H1 (cell line): ENCODE data around the gene BABAM2. TPM values are rescaled to one million over a fixed set of nuclear protein-coding genes. Genes with fewer than 3 reads are reported as not detected.

Source experiments
- CTCF ChIA-PET: fragments of 300-600 bp; sonication (Branson Sonifier 250); formaldehyde crosslinking; loops from one replicate; lab custom pipeline; 2021; ENCODE audit not compliant: partially characterized antibody; lab: Charles Lee
- POLR2A ChIA-PET: fragments of 300-600 bp; sonication (Branson Sonifier 250); formaldehyde crosslinking; loops from one replicate; lab custom pipeline; 2021; ENCODE audit warnings: inconsistent platforms; ENCODE audit not compliant: partially characterized antibody; lab: Charles Lee
- DNase-seq, 2 experiments: peaks; one replicate each; pipeline versions ENCODE4 v3.0.0 to v3.0.0-alpha.2; 2010 to 2022; ENCODE audit warnings: low spot score in 2 of 2, low read depth in 1 of 2, mixed read lengths in 1 of 2
- FAIRE-seq: peaks from 2 replicates; lab custom pipeline; 2011; peaks lifted over from hg19 to GRCh38; lab: Jason Lieb, UNC
- H2AFZ ChIP-seq: 2 replicates; pipeline ENCODE4 v1.8.1; 2012; ENCODE audit warnings: low read length, inconsistent platforms
- H2AK5ac ChIP-seq: 2 replicates; pipeline ENCODE4 v1.6.1; 2013; ENCODE audit warnings: low read depth, low read length
- H2BK120ac ChIP-seq: replicated peaks from 2 replicates; pipeline ENCODE3; 2013; ENCODE audit warnings: low read depth, low read length, inconsistent platforms
- H2BK12ac ChIP-seq: 2 replicates; pipeline ENCODE4 v1.6.1; 2013; ENCODE audit warnings: low read depth, low read length
- H2BK15ac ChIP-seq: 2 replicates; pipeline ENCODE4 v1.6.1; 2013; ENCODE audit warnings: low read length
- H2BK20ac ChIP-seq: 2 replicates; pipeline ENCODE4 v1.6.1; 2013; ENCODE audit warnings: low read length
- H2BK5ac ChIP-seq: 2 replicates; pipeline ENCODE4 v1.6.1; 2013; ENCODE audit warnings: low read depth, low read length
- H3K14ac ChIP-seq: 2 replicates; pipeline ENCODE4 v1.6.1; 2013; ENCODE audit warnings: inconsistent platforms; ENCODE audit not compliant: insufficient read length
- H3K18ac ChIP-seq: 2 replicates; pipeline ENCODE4 v1.6.1; 2013; ENCODE audit warnings: low read length; ENCODE audit errors: extremely low read depth
- H3K23ac ChIP-seq: 2 replicates; pipeline ENCODE4 v1.6.1; 2013; ENCODE audit warnings: inconsistent platforms; ENCODE audit not compliant: insufficient read length
- H3K23me2 ChIP-seq: 2 replicates; pipeline ENCODE4 v1.6.1; 2013; ENCODE audit warnings: low read depth, low read length
- H3K27ac ChIP-seq: 2 replicates; pipeline ENCODE4 v1.6.1; 2011; ENCODE audit warnings: low read depth, low read length, inconsistent platforms
- H3K27me3 ChIP-seq, 4 experiments: replicated peaks in 1 of 4; 1 replicate in 1 of 4; 2 replicates in 3 of 4; pipeline versions ENCODE4 v1.6.1 to v1.8.1; 2011 to 2013; ENCODE audit warnings: low read length in 3 of 4, mild to moderate bottlenecking in 3 of 4, inconsistent platforms in 2 of 4, mixed read lengths in 2 of 4, moderate library complexity in 1 of 4; ENCODE audit not compliant: control insufficient read depth in 3 of 4, insufficient read depth in 3 of 4; ENCODE audit errors: extremely low read depth in 1 of 4
- H3K36me3 ChIP-seq, 4 experiments: 2 replicates each; pipeline versions ENCODE4 v1.6.1 to v1.8.1; 2011 to 2013; ENCODE audit warnings: mild to moderate bottlenecking in 4 of 4, low read length in 3 of 4, moderate library complexity in 2 of 4, control low read depth in 1 of 4, inconsistent platforms in 1 of 4; ENCODE audit not compliant: insufficient read depth in 4 of 4, control insufficient read depth in 2 of 4
- H3K4ac ChIP-seq: replicated peaks from 2 replicates; pipeline ENCODE3; 2013; ENCODE audit warnings: low read length, low read depth, mixed read lengths, inconsistent platforms; ENCODE audit not compliant: insufficient read length
- H3K4me1 ChIP-seq, 4 experiments: replicated peaks in 1 of 4; 1 replicate in 1 of 4; 2 replicates in 3 of 4; pipeline versions ENCODE4 v1.6.1 to v1.8.1; 2011 to 2013; ENCODE audit warnings: low read length in 3 of 4, inconsistent platforms in 2 of 4, mixed read lengths in 1 of 4; ENCODE audit not compliant: insufficient read depth in 4 of 4, control insufficient read depth in 3 of 4
- H3K4me2 ChIP-seq, 2 experiments: 2 replicates each; pipeline versions ENCODE4 v1.6.1 to v1.8.1; 2011 to 2013; ENCODE audit warnings: low read depth in 2 of 2, low read length in 2 of 2, control low read depth in 1 of 2, inconsistent platforms in 1 of 2, mild to moderate bottlenecking in 1 of 2; ENCODE audit not compliant: insufficient read depth in 1 of 2
- H3K4me3 ChIP-seq, 4 experiments: fragments of 200-600, 300-600 bp in 1 of 4; sonication (generic), shearing (Covaris generic), sonication (Bioruptor Twin) in 1 of 4; 2 replicates each; pipeline versions ENCODE4 v1.5.1 to v1.8.1; 2011 to 2016; ENCODE audit warnings: low read length in 4 of 4, low read depth in 3 of 4, control low read depth in 2 of 4, inconsistent platforms in 2 of 4, mild to moderate bottlenecking in 2 of 4, mixed read lengths in 1 of 4, moderate library complexity in 1 of 4; ENCODE audit not compliant: insufficient read depth in 2 of 4; ENCODE audit errors: extremely low read depth in 1 of 4
- H3K56ac ChIP-seq: replicated peaks from 2 replicates; pipeline ENCODE3; 2013; ENCODE audit warnings: low read depth, mild to moderate bottlenecking, mixed read lengths, low read length, inconsistent platforms; ENCODE audit not compliant: insufficient read length
- H3K79me1 ChIP-seq: 2 replicates; pipeline ENCODE4 v1.6.1; 2013; ENCODE audit warnings: low read depth, low read length, control low read depth
- H3K79me2 ChIP-seq, 2 experiments: 2 replicates each; pipeline versions ENCODE4 v1.6.1 to v1.8.1; 2012 to 2013; ENCODE audit warnings: low read length in 2 of 2, mild to moderate bottlenecking in 2 of 2, inconsistent platforms in 1 of 2; ENCODE audit not compliant: insufficient read depth in 2 of 2, control insufficient read depth in 1 of 2
- H3K9ac ChIP-seq, 4 experiments: replicated peaks in 1 of 4; 1 replicate in 1 of 4; 2 replicates in 3 of 4; pipeline versions ENCODE4 v1.6.1 to v1.8.1; 2011 to 2013; ENCODE audit warnings: low read depth in 3 of 4, low read length in 3 of 4, control low read depth in 2 of 4, mild to moderate bottlenecking in 2 of 4, moderate library complexity in 2 of 4, inconsistent platforms in 1 of 4; ENCODE audit errors: extremely low read depth in 1 of 4
- H3K9me3 ChIP-seq, 2 experiments: 2 replicates each; pipeline versions ENCODE4 v1.6.1 to v1.8.1; 2012 to 2013; ENCODE audit warnings: mild to moderate bottlenecking in 2 of 2, moderate library complexity in 2 of 2, control low read depth in 1 of 2, inconsistent platforms in 1 of 2, low read depth in 1 of 2, low read length in 1 of 2, mixed read lengths in 1 of 2; ENCODE audit not compliant: insufficient read depth in 2 of 2
- H4K20me1 ChIP-seq, 2 experiments: replicated peaks in 1 of 2; 2 replicates each; pipeline versions ENCODE3 to v1.8.1; 2011 to 2013; ENCODE audit warnings: inconsistent platforms in 2 of 2, low read length in 2 of 2, mild to moderate bottlenecking in 1 of 2; ENCODE audit not compliant: insufficient read depth in 2 of 2, control insufficient read depth in 1 of 2
- H4K5ac ChIP-seq: 2 replicates; pipeline ENCODE4 v1.6.1; 2013; ENCODE audit warnings: low read length, low read depth, mixed read lengths, inconsistent platforms; ENCODE audit not compliant: insufficient read length
- H4K8ac ChIP-seq: 2 replicates; pipeline ENCODE4 v1.8.0; 2013; ENCODE audit warnings: mild to moderate bottlenecking, moderate library complexity, low read length, inconsistent platforms; ENCODE audit not compliant: insufficient read depth; ENCODE audit errors: extremely low read depth
- H4K91ac ChIP-seq: replicated peaks from 2 replicates; pipeline ENCODE3; 2013; ENCODE audit warnings: low read length, mixed read lengths, inconsistent platforms; ENCODE audit not compliant: insufficient read length
- CBX8 ChIP-seq: fragments of 300-800, 300-1000 bp; sonication (generic); IDR thresholded peaks from 2 replicates; pipeline ENCODE4 v1.7.1; 2016; ENCODE audit warnings: low read depth, low read length, borderline replicate concordance
- CHD1 ChIP-seq: IDR thresholded peaks from 2 replicates; pipeline ENCODE4 v1.6.1; 2012; ENCODE audit warnings: low read depth, low read length, improper control_type of control experiment
- EGR1 ChIP-seq: IDR thresholded peaks from 2 replicates; pipeline ENCODE4 v1.6.1; 2011; ENCODE audit warnings: low read depth, low read length, borderline replicate concordance
- POLR2A ChIP-seq, 2 experiments: IDR thresholded peaks; 1 replicate in 1 of 2; 2 replicates in 1 of 2; pipeline ENCODE4 v1.6.1; 2011; ENCODE audit warnings: low read depth in 2 of 2, low read length in 2 of 2, mild to moderate bottlenecking in 2 of 2; ENCODE audit errors: control extremely low read depth in 1 of 2
- RBBP5 ChIP-seq: IDR thresholded peaks from 2 replicates; pipeline ENCODE4 v1.7.1; 2012; ENCODE audit warnings: low read depth, mild to moderate bottlenecking, inconsistent platforms, low read length, moderate library complexity, borderline replicate concordance
- RNF2 ChIP-seq: fragments of 200-900, 300-1000 bp; sonication (generic); IDR thresholded peaks from 2 replicates; pipeline ENCODE4 v1.7.1; 2016; ENCODE audit warnings: borderline replicate concordance, low read depth, mild to moderate bottlenecking, antibody characterized with exemption, low read length; ENCODE audit not compliant: poor library complexity, severe bottlenecking; ENCODE audit errors: missing control alignments
- RXRA ChIP-seq: IDR thresholded peaks from 2 replicates; pipeline ENCODE4 v1.6.1; 2011; ENCODE audit warnings: low read depth, mild to moderate bottlenecking, low read length, moderate library complexity; ENCODE audit not compliant: insufficient read depth
- SRF ChIP-seq: IDR thresholded peaks from 2 replicates; pipeline ENCODE4 v1.6.1; 2011; ENCODE audit warnings: mild to moderate bottlenecking, low read depth, low read length, moderate library complexity
- polyA plus RNA-seq, 7 experiments: library from polyadenylated mRNA; depleted of rRNA in 3 of 7; stranded (reverse) in 5 of 7; unstranded in 2 of 7; fragments of >200 nt in 5 of 7; fragments of 200-250 nt in 2 of 7; gene quantifications; 1 replicate in 5 of 7; 2 replicates in 1 of 7; 4 replicates in 1 of 7; pipeline versions ENCODE4 v1.2.1 to v1.2.3, GENCODE V29; 2011 to 2013; ENCODE audit warnings: missing spikeins in 2 of 7, mixed read lengths in 2 of 7
- total RNA-seq: library from RNA; stranded (reverse); fragmentation: NEBNext Ultra II Directional; extraction: Animal tissue kit (Norgen Biotek cat#: 25700); gene quantifications from 2 replicates; pipeline ENCODE4 v1.2.1, GENCODE V29; 2021

BABAM2 gene
- total and polyA plus RNA-seq, 2 of the 8 experiments (the other 6 are each of a cell fraction or from before 2014, with no cell fraction given), result 15.8 to 20.9 TPM

DNA sequence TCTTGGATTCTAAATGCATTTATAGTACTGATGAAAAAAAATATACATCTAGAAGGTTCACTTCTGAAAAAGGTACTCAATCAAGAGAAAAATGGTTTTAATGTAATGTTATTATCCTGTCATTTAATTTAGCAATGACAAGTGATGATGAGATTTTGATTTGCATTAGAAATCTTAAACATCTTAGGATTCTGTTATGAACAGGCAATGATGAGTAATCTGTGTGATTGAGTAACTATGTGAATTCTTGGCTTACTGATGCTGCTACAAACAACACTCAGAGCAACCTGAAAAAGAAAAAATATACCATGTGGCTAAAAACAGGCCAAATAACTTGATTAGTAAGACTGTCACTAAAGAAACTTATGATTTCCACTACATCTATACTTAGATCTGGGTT, 30.4 kb upstream of the BABAM2 start:
- H3K9ac ChIP-seq, result no peak overlapping the region
- no peak overlapping the region for H3K4me3 ChIP-seq
- no peak overlapping the region for H3K56ac ChIP-seq
- no peak overlapping the region for H3K23ac ChIP-seq
- no peak overlapping the region for H3K14ac ChIP-seq
- peaks cover 4 to 6% of the 10 kb centered on the region in 2 experiments; a peak in 3 of 4 replicates for H3K9me3 ChIP-seq
- CTCF ChIA-PET, result interaction anchor here (1.0 kb wide), 1 partner anchor 12 kb away, joined by 3 read pairs; no protein-coding TSS in a partner anchor
- POLR2A ChIA-PET, result no interaction called here
- no peaks in the 10 kb centered on the region for H3K36me3 ChIP-seq
- H2BK15ac ChIP-seq, result no peak overlapping the region
- no peak overlapping the region for H4K5ac ChIP-seq
- H4K8ac ChIP-seq, result no peak overlapping the region
- H2BK120ac ChIP-seq, result no peak overlapping the region
- no peak overlapping the region for H2BK20ac ChIP-seq
- H3K4me1 ChIP-seq, result no peaks in the 10 kb centered on the region
- no peak overlapping the region for H3K27ac ChIP-seq
- FAIRE-seq (no peak), DNase-seq (no peak)
- no peaks in the 10 kb centered on the region for H4K20me1 ChIP-seq
- H3K18ac ChIP-seq, result no peak overlapping the region
- H3K27me3 ChIP-seq, result peaks cover 0 to 5% (median under 1%) of the 10 kb centered on the region in 4 experiments; a peak in 1 of 7 replicates
- TF ChIP-seq RBBP5 (no peak), CBX8 (no peak), POLR2A (IDR thresholded peaks at IDR 0.05; ENCODE audit: control extremely low read depth in 1 of 2, low read depth in 2 of 2, low read length in 2 of 2) (no peak), CHD1 (no peak), SRF (no peak), RNF2 (no peak), EGR1 (no peak), RXRA (no peak)
- H3K23me2 ChIP-seq, result no peaks in the 10 kb centered on the region
- no peak overlapping the region for H4K91ac ChIP-seq
- H3K79me2 ChIP-seq, result no peaks in the 10 kb centered on the region
- no peak overlapping the region for H2BK12ac ChIP-seq
- H3K4ac ChIP-seq, result no peak overlapping the region
- H2BK5ac ChIP-seq, result no peak overlapping the region
- no peak overlapping the region for H3K4me2 ChIP-seq
- no peak overlapping the region for H2AK5ac ChIP-seq
- no peak overlapping the region for H2AFZ ChIP-seq
- H3K79me1 ChIP-seq, result no peaks in the 10 kb centered on the region
